Upper lobe of left lung (tissue), 6 donors: ENCODE measurements around the gene TRAT1. TPM values are rescaled to one million over a fixed set of nuclear protein-coding genes. Genes with fewer than 3 reads are reported as not detected.
A peak's percentile ranks its signal among the peaks of the same experiment; 100 is the strongest.

ENCODE experiments used
- ATAC-seq, 2 donors: fragments of 200-7000 bp; cut with Tn5 transposase; one replicate each; pipeline ENCODE4 v1.9.1; 2022; ENCODE audit warnings: mild to moderate bottlenecking in 2 of 2, moderate library complexity in 2 of 2; ENCODE audit not compliant: low FRiP score in 2 of 2
- DNase-seq, 2 donors: peaks; one replicate each; pipeline ENCODE4 v3.0.0-alpha.2; 2019 to 2020
- H3K27ac ChIP-seq, 4 donors: fragments of 200-600 bp; sonication (generic); one replicate each; pipeline ENCODE4 v1.5.1; 2016 to 2019
- H3K27me3 ChIP-seq, 4 donors: fragments of 200-600 bp; sonication (generic); one replicate each; pipeline ENCODE4 v1.5.1; 2017 to 2019
- H3K36me3 ChIP-seq, 4 donors: fragments of 200-600 bp; sonication (generic); one replicate each; pipeline ENCODE4 v1.5.1; 2016 to 2019
- H3K4me1 ChIP-seq, 4 donors: fragments of 200-600 bp; sonication (generic); one replicate each; pipeline ENCODE4 v1.5.1; 2018 to 2019
- H3K4me3 ChIP-seq, 4 donors: fragments of 200-600 bp; sonication (generic); one replicate each; pipeline ENCODE4 v1.5.1; 2017 to 2019; ENCODE audit warnings: mild to moderate bottlenecking in 2 of 4, moderate library complexity in 1 of 4
- H3K9me3 ChIP-seq, 4 donors: fragments of 200-600 bp; sonication (generic); one replicate each; pipeline ENCODE4 v1.5.1; 2018 to 2019
- EP300 ChIP-seq, 4 donors: sonication (generic); formaldehyde crosslinking; IDR thresholded peaks; one replicate each; pipeline ENCODE4 v1.5.1; 2017; ENCODE audit warnings: antibody characterized with exemption in 4 of 4, control low read depth in 2 of 4
- POLR2A ChIP-seq, 4 donors: fragments of 450-650 bp; IDR thresholded peaks; one replicate each; pipeline ENCODE4 v1.5.1; 2016 to 2017; ENCODE audit warnings: antibody characterized with exemption in 4 of 4, mild to moderate bottlenecking in 2 of 4
- POLR2AphosphoS5 ChIP-seq, 2 donors: sonication (generic); formaldehyde crosslinking; IDR thresholded peaks; one replicate each; pipeline ENCODE4 v1.5.1; 2017; ENCODE audit warnings: antibody characterized with exemption in 2 of 2
- WGBS, 2 donors: methylation state at CpG; one replicate each; pipeline ENCODE4 v1.1.5; 2017 to 2018; 5-methylcytosine and 5-hydroxymethylcytosine counted together
- total RNA-seq, 6 donors: library from RNA; depleted of rRNA in 4 of 6; stranded (reverse); fragments of >200 nt in 4 of 6; gene quantifications; one replicate each; pipeline versions ENCODE4 v1.1.0 to v1.2.1, GENCODE V29; 2016 to 2021
- TF ChIP-seq, protein P1 (sequence below), 6 experiments: fragments of 450-650 bp in 4 of 6; fragments of 200-600 bp in 2 of 6; sonication (generic) in 2 of 6; IDR thresholded peaks; one replicate each; pipeline ENCODE4 v1.5.1; 2016 to 2019; ENCODE audit warnings: antibody characterized with exemption in 6 of 6
- donor health status: DM: no; HTN: no; CAD: no; lungs with moderate emphysema.
- donor health status: DM: no; HTN: yes; CAD: no; lungs with severe emphysema.

Gene TRAT1
- total RNA-seq, 6 donors from 2014 or later, result 0.67 to 9.9 (median 1.1) TPM

GRCh38 chr3:108791473-108791872 is 31.1 kb upstream of the TRAT1 start:
- Histone ChIP-seq H3K36me3 (no peaks in the 10 kb centered on the region), H3K27ac (no peak overlapping the region), H3K27me3 (no peaks in the 10 kb centered on the region), H3K9me3 (no peaks in the 10 kb centered on the region), H3K4me3 (no peak overlapping the region), H3K4me1 (no peaks in the 10 kb centered on the region)
- TF ChIP-seq, protein P1, sequence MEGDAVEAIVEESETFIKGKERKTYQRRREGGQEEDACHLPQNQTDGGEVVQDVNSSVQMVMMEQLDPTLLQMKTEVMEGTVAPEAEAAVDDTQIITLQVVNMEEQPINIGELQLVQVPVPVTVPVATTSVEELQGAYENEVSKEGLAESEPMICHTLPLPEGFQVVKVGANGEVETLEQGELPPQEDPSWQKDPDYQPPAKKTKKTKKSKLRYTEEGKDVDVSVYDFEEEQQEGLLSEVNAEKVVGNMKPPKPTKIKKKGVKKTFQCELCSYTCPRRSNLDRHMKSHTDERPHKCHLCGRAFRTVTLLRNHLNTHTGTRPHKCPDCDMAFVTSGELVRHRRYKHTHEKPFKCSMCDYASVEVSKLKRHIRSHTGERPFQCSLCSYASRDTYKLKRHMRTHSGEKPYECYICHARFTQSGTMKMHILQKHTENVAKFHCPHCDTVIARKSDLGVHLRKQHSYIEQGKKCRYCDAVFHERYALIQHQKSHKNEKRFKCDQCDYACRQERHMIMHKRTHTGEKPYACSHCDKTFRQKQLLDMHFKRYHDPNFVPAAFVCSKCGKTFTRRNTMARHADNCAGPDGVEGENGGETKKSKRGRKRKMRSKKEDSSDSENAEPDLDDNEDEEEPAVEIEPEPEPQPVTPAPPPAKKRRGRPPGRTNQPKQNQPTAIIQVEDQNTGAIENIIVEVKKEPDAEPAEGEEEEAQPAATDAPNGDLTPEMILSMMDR (IDR thresholded peaks at IDR 0.05), result no peak
- TF ChIP-seq POLR2A (IDR thresholded peaks at IDR 0.05) (no peak), EP300 (IDR thresholded peaks at IDR 0.05) (no peak), POLR2AphosphoS5 (IDR thresholded peaks at IDR 0.05) (no peak)
- ATAC-seq (no peak), DNase-seq (no peak)
- WGBS, 2 donors, result 51 to 69% methylated on average over 3 of the region's 3 CpGs

DNA sequence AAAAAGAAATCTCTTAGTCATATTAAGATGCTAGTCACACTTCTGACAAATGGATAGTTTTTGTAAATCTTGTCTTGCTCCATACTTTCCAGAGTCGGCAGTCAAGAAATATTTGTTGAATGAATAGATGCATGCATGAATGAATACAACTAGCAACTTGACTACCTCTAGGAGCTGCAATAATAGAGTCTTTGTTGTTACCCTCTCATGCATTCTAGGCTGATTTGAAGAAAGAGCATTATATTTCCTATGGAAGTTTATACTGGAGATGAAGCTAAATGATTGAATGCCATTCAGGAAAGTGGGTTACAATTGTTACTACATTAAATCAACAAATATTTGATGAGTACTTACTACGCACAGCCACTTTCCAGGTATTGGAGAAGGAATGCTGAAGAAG is 18.1 kb upstream of the TRAT1 start:
- Histone ChIP-seq H3K27ac (no peak overlapping the region), H3K27me3 (no peaks in the 10 kb centered on the region), H3K4me3 (no peak overlapping the region), H3K4me1 (no peaks in the 10 kb centered on the region), H3K9me3 (no peaks in the 10 kb centered on the region), H3K36me3 (no peaks in the 10 kb centered on the region)
- DNase-seq (no peak), ATAC-seq (no peak)
- WGBS, 2 donors, result 73 to 93% methylated on average over 2 of the region's 2 CpGs
- TF ChIP-seq, protein P1 (IDR thresholded peaks at IDR 0.05), result no peak
- no peak for TF ChIP-seq EP300 (IDR thresholded peaks at IDR 0.05)
- no peak for TF ChIP-seq POLR2A (IDR thresholded peaks at IDR 0.05)
- TF ChIP-seq POLR2AphosphoS5 (IDR thresholded peaks at IDR 0.05), result no peak

- Histone ChIP-seq H3K27me3 (no peaks in the 10 kb centered on the region), H3K27ac (no peak overlapping the region), H3K36me3 (no peaks in the 10 kb centered on the region), H3K4me3 (no peak overlapping the region), H3K4me1 (no peaks in the 10 kb centered on the region), H3K9me3 (no peaks in the 10 kb centered on the region)
- no peak for ATAC-seq
- TF ChIP-seq EP300 (IDR thresholded peaks at IDR 0.05) (no peak), POLR2A (IDR thresholded peaks at IDR 0.05) (no peak), POLR2AphosphoS5 (IDR thresholded peaks at IDR 0.05) (no peak)
- TF ChIP-seq, protein P1 (IDR thresholded peaks at IDR 0.05), result no peak
- DNase-seq, result no peak
- WGBS, 2 donors, result 87 to 94% methylated on average over 4 of the region's 4 CpGs
Measured at GRCh38 chr3:108804966-108805365, 17.6 kb upstream of the TRAT1 start.

GRCh38 chr3:108806316-108806715 is 16.3 kb upstream of the TRAT1 start:
- no peaks in the 10 kb centered on the region for H3K4me1 ChIP-seq
- ATAC-seq (no peak), DNase-seq (no peak)
- H3K9me3 ChIP-seq, result no peaks in the 10 kb centered on the region
- H3K4me3 ChIP-seq, result no peak overlapping the region
- TF ChIP-seq EP300 (IDR thresholded peaks at IDR 0.05) (peak in 1 of 4 donors; percentile 17), POLR2AphosphoS5 (IDR thresholded peaks at IDR 0.05) (no peak)
- TF ChIP-seq, protein P1 (IDR thresholded peaks at IDR 0.05), result no peak
- 59 to 63% methylated on average over 4 of the region's 4 CpGs for WGBS, 2 donors
- H3K27ac ChIP-seq, result no peak overlapping the region
- no peaks in the 10 kb centered on the region for H3K27me3 ChIP-seq
- H3K36me3 ChIP-seq, result no peaks in the 10 kb centered on the region

GRCh38 chr3:108818404-108818803 is 4.2 kb upstream of the TRAT1 start:
- no peaks in the 10 kb centered on the region for H3K27me3 ChIP-seq
- DNase-seq, result no peak
- no peaks in the 10 kb centered on the region for H3K4me1 ChIP-seq
- no peaks in the 10 kb centered on the region for H3K36me3 ChIP-seq
- 33 to 37% methylated on average over 2 of the region's 2 CpGs for WGBS, 2 donors
- no peak for ATAC-seq
- no peaks in the 10 kb centered on the region for H3K9me3 ChIP-seq
- no peak overlapping the region for H3K4me3 ChIP-seq
- no peak for TF ChIP-seq POLR2AphosphoS5 (IDR thresholded peaks at IDR 0.05)
- TF ChIP-seq EP300 (IDR thresholded peaks at IDR 0.05), result no peak
- TF ChIP-seq POLR2A (IDR thresholded peaks at IDR 0.05), result no peak
- TF ChIP-seq, protein P1 (IDR thresholded peaks at IDR 0.05), result no peak
- H3K27ac ChIP-seq, result no peak overlapping the region
